GM12874 (cell line): ENCODE data around the gene PLEKHA8.

Experiments
- CTCF ChIP-seq: IDR thresholded peaks from 2 replicates; pipeline ENCODE4 v1.5.1; 2011; ENCODE audit warnings: low read depth, mild to moderate bottlenecking, control low read depth, low read length, moderate library complexity; ENCODE audit not compliant: insufficient read depth

The PLEKHA8 gene

GRCh38 chr7:30087371-30087770, 59.2 kb downstream of the PLEKHA8 start:
- TF ChIP-seq CTCF: no peak

GRCh38 chr7:30088362-30088761, 60.1 kb downstream of the PLEKHA8 start:
- TF ChIP-seq CTCF: no peak

- TF ChIP-seq CTCF: no peak
These were observed 61.9 kb downstream of the PLEKHA8 start for GRCh38 chr7:30090111-30090510.

GRCh38 chr7:30091491-30091912, 63.3 kb downstream of the PLEKHA8 start:
- no peak for TF ChIP-seq CTCF

- TF ChIP-seq CTCF: no peak
These were observed 63.8 kb downstream of the PLEKHA8 start for GRCh38 chr7:30091987-30092386.

GRCh38 chr7:30093420-30093952, 65.3 kb downstream of the PLEKHA8 start:
- TF ChIP-seq CTCF: no peak

GRCh38 chr7:30102281-30102680, 74.1 kb downstream of the PLEKHA8 start:
- TF ChIP-seq CTCF: no peak
